ENCODE measurements around the gene AMOT. TPM values are rescaled to one million over a fixed set of nuclear protein-coding genes. Genes with fewer than 3 reads are reported as not detected.
"Not testable (repeated sequence)": the region's sequence is repeated elsewhere in the genome, so short reads cannot be mapped to it uniquely, and the experiment has no call there.

Gene AMOT
- total and polyA plus RNA-seq, 4 donors = 1.1 to 2.6 (median 1.9) TPM

DNA sequence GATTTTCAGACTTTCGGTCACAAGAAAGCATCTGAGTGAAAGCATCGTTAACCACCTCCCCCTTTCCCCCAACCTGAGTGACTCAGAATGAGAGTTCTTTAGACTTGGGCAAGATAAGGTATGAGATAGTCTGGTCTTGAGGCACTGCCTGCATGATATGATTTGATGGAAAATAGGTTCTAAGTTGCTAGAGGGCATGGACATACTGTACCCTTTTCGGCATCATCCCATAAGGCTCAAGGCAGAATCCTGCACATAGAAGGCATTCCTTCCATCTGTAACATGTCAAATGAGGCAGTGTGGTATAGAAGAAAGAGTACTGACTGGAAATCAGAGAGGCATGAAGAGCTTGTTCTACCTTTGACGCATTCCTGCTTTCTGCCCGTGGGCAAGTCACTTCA, 16.8 kb upstream of the AMOT start (continued):
- TF ChIP-seq, protein P1, sequence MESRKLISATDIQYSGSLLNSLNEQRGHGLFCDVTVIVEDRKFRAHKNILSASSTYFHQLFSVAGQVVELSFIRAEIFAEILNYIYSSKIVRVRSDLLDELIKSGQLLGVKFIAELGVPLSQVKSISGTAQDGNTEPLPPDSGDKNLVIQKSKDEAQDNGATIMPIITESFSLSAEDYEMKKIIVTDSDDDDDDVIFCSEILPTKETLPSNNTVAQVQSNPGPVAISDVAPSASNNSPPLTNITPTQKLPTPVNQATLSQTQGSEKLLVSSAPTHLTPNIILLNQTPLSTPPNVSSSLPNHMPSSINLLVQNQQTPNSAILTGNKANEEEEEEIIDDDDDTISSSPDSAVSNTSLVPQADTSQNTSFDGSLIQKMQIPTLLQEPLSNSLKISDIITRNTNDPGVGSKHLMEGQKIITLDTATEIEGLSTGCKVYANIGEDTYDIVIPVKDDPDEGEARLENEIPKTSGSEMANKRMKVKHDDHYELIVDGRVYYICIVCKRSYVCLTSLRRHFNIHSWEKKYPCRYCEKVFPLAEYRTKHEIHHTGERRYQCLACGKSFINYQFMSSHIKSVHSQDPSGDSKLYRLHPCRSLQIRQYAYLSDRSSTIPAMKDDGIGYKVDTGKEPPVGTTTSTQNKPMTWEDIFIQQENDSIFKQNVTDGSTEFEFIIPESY (IDR thresholded peaks at IDR 0.05) = no peak
- no peak for TF ChIP-seq MAX (IDR thresholded peaks at IDR 0.05)
- TF ChIP-seq YY1 (IDR thresholded peaks at IDR 0.05) = no peak
- TF ChIP-seq JUND (IDR thresholded peaks at IDR 0.05) = no peak
- TF ChIP-seq TAF1 (conservative IDR thresholded peaks at IDR 0.05) = no peak

- WGBS = 97% methylated on average over 26 of the region's 26 CpGs
- H3K9me3 ChIP-seq (ENCODE audit: control insufficient read depth in 4 of 4, low read length in 3 of 4); H3K36me3 ChIP-seq (ENCODE audit: control insufficient read depth in 4 of 4, insufficient read depth in 3 of 4, low read depth in 1 of 4, low read length in 3 of 4); H3K4me1 ChIP-seq (ENCODE audit: control insufficient read depth in 4 of 4, insufficient read depth in 4 of 4, low read length in 3 of 4); H3K9ac ChIP-seq (ENCODE audit: low read depth in 1 of 2, low read length in 2 of 2); H3K27me3 ChIP-seq (ENCODE audit: control insufficient read depth in 4 of 4, insufficient read depth in 4 of 4, low read length in 3 of 4); DNase-seq (ENCODE audit: low spot score); H3K4me3 ChIP-seq (ENCODE audit: low read depth in 1 of 3, low read length in 3 of 3); H3K27ac ChIP-seq (ENCODE audit: low read depth in 1 of 2, low read length in 2 of 2): not testable (repeated sequence)
Measured at GRCh38 chrX:112854901-112855300, 14.3 kb upstream of the AMOT start.

DNA sequence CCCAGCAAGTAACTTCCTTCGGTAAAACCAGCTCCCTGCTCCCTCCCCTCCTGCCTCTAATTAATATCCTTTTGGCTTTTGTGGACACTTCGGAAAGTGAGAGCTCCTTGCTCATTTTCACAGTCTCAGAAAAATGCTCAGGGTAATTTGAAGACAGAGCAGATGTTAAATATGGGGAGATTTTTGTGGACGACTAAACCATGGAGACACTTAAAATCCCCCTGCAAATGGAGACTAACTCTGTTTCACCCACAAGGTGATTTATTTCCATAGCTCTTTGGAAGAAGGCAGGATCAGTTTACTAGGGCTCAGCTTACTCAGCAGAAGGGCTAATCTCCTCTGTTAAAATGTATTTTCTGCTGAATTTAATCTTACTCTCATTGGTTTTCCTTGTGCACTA, 12.2 kb upstream of the AMOT start:
- H3K9ac ChIP-seq (ENCODE audit: low read depth in 1 of 2, low read length in 2 of 2) = no peak overlapping the region
- no peaks in the 10 kb centered on the region for H3K36me3 ChIP-seq (ENCODE audit: control insufficient read depth in 4 of 4, insufficient read depth in 3 of 4, low read depth in 1 of 4, low read length in 3 of 4)
- no peak for DNase-seq (ENCODE audit: low spot score)
- H3K27ac ChIP-seq (ENCODE audit: low read depth in 1 of 2, low read length in 2 of 2) = no peak overlapping the region
- 82% methylated on average over 3 of the region's 3 CpGs for WGBS
- H3K9me3 ChIP-seq (ENCODE audit: control insufficient read depth in 4 of 4, low read length in 3 of 4) = no peaks in the 10 kb centered on the region
- H3K4me3 ChIP-seq (ENCODE audit: low read depth in 1 of 3, low read length in 3 of 3) = no peak overlapping the region
- H3K27me3 ChIP-seq (ENCODE audit: control insufficient read depth in 4 of 4, insufficient read depth in 4 of 4, low read length in 3 of 4) = peaks cover 0 to 2% (median 0%) of the 10 kb centered on the region in 4 donors
- H3K4me1 ChIP-seq (ENCODE audit: control insufficient read depth in 4 of 4, insufficient read depth in 4 of 4, low read length in 3 of 4) = no peaks in the 10 kb centered on the region
- TF ChIP-seq, protein P2, sequence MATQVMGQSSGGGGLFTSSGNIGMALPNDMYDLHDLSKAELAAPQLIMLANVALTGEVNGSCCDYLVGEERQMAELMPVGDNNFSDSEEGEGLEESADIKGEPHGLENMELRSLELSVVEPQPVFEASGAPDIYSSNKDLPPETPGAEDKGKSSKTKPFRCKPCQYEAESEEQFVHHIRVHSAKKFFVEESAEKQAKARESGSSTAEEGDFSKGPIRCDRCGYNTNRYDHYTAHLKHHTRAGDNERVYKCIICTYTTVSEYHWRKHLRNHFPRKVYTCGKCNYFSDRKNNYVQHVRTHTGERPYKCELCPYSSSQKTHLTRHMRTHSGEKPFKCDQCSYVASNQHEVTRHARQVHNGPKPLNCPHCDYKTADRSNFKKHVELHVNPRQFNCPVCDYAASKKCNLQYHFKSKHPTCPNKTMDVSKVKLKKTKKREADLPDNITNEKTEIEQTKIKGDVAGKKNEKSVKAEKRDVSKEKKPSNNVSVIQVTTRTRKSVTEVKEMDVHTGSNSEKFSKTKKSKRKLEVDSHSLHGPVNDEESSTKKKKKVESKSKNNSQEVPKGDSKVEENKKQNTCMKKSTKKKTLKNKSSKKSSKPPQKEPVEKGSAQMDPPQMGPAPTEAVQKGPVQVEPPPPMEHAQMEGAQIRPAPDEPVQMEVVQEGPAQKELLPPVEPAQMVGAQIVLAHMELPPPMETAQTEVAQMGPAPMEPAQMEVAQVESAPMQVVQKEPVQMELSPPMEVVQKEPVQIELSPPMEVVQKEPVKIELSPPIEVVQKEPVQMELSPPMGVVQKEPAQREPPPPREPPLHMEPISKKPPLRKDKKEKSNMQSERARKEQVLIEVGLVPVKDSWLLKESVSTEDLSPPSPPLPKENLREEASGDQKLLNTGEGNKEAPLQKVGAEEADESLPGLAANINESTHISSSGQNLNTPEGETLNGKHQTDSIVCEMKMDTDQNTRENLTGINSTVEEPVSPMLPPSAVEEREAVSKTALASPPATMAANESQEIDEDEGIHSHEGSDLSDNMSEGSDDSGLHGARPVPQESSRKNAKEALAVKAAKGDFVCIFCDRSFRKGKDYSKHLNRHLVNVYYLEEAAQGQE (IDR thresholded peaks at IDR 0.05) = no peak
- TF ChIP-seq GABPA (IDR thresholded peaks at IDR 0.05 in 1 of 2, conservative IDR thresholded peaks at IDR 0.05 in 1 of 2) (no peak), JUND (IDR thresholded peaks at IDR 0.05) (no peak), YY1 (IDR thresholded peaks at IDR 0.05) (no peak), EGR1 (IDR thresholded peaks at IDR 0.05; ENCODE audit: low read depth in 2 of 2) (no peak), RAD21 (IDR thresholded peaks at IDR 0.05) (no peak), MAX (IDR thresholded peaks at IDR 0.05) (no peak)

DNA sequence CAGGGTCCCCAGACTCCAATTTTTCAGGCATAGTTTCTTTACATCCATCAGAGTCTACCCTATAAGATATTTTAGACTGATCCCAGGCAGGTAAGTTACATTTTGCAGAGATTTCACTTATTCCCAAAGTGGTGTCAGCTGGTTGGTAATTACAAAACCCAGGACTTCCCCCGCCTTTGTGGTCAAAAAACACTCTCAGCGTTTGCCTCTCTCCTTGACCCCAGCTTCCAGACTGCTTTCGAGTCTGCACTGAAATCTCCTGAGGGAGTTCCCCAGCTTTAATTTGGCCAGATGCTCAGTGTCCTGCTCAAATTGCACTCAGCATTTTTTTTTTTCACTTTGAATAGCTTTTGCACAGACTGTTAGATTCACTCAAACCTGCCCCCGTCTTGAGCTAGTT, 11.2 kb upstream of the AMOT start:
- WGBS = 33% methylated on average over 4 of the region's 4 CpGs
- H3K4me3 ChIP-seq (ENCODE audit: low read depth in 1 of 3, low read length in 3 of 3) = no peak overlapping the region
- H3K36me3 ChIP-seq (ENCODE audit: control insufficient read depth in 4 of 4, insufficient read depth in 3 of 4, low read depth in 1 of 4, low read length in 3 of 4) = no peaks in the 10 kb centered on the region
- H3K9ac ChIP-seq (ENCODE audit: low read depth in 1 of 2, low read length in 2 of 2) = no peak overlapping the region
- peaks cover 0 to 2% (median 0%) of the 10 kb centered on the region in 4 donors for H3K27me3 ChIP-seq (ENCODE audit: control insufficient read depth in 4 of 4, insufficient read depth in 4 of 4, low read length in 3 of 4)
- no peaks in the 10 kb centered on the region for H3K4me1 ChIP-seq (ENCODE audit: control insufficient read depth in 4 of 4, insufficient read depth in 4 of 4, low read length in 3 of 4)
- TF ChIP-seq RAD21 (IDR thresholded peaks at IDR 0.05) (no peak), HNF4A (conservative IDR thresholded peaks at IDR 0.05) (no peak), JUND (IDR thresholded peaks at IDR 0.05) (no peak), SP1 (IDR thresholded peaks at IDR 0.05) (no peak), HNF4G (IDR thresholded peaks at IDR 0.05) (no peak), TAF1 (conservative IDR thresholded peaks at IDR 0.05) (no peak), RXRA (IDR thresholded peaks at IDR 0.05) (no peak), NR2F2 (IDR thresholded peaks at IDR 0.05) (no peak), YY1 (IDR thresholded peaks at IDR 0.05) (no peak), CTCF (IDR thresholded peaks at IDR 0.05; ENCODE audit: low read depth, low read length, missing input control) (no peak), MAX (IDR thresholded peaks at IDR 0.05) (no peak), FOXA2 (IDR thresholded peaks at IDR 0.05) (no peak), EGR1 (IDR thresholded peaks at IDR 0.05; ENCODE audit: low read depth in 2 of 2) (no peak), GABPA (IDR thresholded peaks at IDR 0.05 in 1 of 2, conservative IDR thresholded peaks at IDR 0.05 in 1 of 2) (no peak)
- DNase-seq (ENCODE audit: low spot score) = no peak
- no peaks in the 10 kb centered on the region for H3K9me3 ChIP-seq (ENCODE audit: control insufficient read depth in 4 of 4, low read length in 3 of 4)
- H3K27ac ChIP-seq (ENCODE audit: low read depth in 1 of 2, low read length in 2 of 2) = no peak overlapping the region

All from liver (tissue), 9 donors.